ENCODE measurements around the gene WFS1.

WFS1 gene

GRCh38 chr4:6280365-6280996 is 10.8 kb downstream of the WFS1 start:
- H3K27ac ChIP-seq (ENCODE audit: low read depth, low read length) = no peak overlapping the region
- H3K4me1 ChIP-seq (ENCODE audit: control insufficient read depth, insufficient read depth, low read length) = peaks cover 31% of the 10 kb centered on the region
- no peaks in the 10 kb centered on the region for H3K36me3 ChIP-seq (ENCODE audit: control insufficient read depth, insufficient read depth, low read length)
- H3K4me3 ChIP-seq (ENCODE audit: low read length) = no peak overlapping the region
- H3K9ac ChIP-seq (ENCODE audit: low read length) = no peak overlapping the region
- no peaks in the 10 kb centered on the region for H3K27me3 ChIP-seq (ENCODE audit: control insufficient read depth, insufficient read depth, low read length)

GRCh38 chr4:6281436-6282313 is 12.0 kb downstream of the WFS1 start:
- H3K4me3 ChIP-seq (ENCODE audit: low read length) = no peak overlapping the region
- peaks cover 19% of the 10 kb centered on the region for H3K4me1 ChIP-seq (ENCODE audit: control insufficient read depth, insufficient read depth, low read length)
- H3K27ac ChIP-seq (ENCODE audit: low read depth, low read length) = peak overlapping the region; percentile 82
- H3K36me3 ChIP-seq (ENCODE audit: control insufficient read depth, insufficient read depth, low read length) = no peaks in the 10 kb centered on the region
- H3K27me3 ChIP-seq (ENCODE audit: control insufficient read depth, insufficient read depth, low read length) = no peaks in the 10 kb centered on the region
- no peak overlapping the region for H3K9ac ChIP-seq (ENCODE audit: low read length)

- no peaks in the 10 kb centered on the region for H3K27me3 ChIP-seq (ENCODE audit: control insufficient read depth, insufficient read depth, low read length)
- no peak overlapping the region for H3K4me3 ChIP-seq (ENCODE audit: low read length)
- H3K4me1 ChIP-seq (ENCODE audit: control insufficient read depth, insufficient read depth, low read length) = peaks cover 13% of the 10 kb centered on the region
- H3K9ac ChIP-seq (ENCODE audit: low read length) = no peak overlapping the region
- peak overlapping the region; percentile 82 for H3K27ac ChIP-seq (ENCODE audit: low read depth, low read length)
- H3K36me3 ChIP-seq (ENCODE audit: control insufficient read depth, insufficient read depth, low read length) = peaks cover 2% of the 10 kb centered on the region
Measured at GRCh38 chr4:6282314-6282771, 12.7 kb downstream of the WFS1 start.

DNA sequence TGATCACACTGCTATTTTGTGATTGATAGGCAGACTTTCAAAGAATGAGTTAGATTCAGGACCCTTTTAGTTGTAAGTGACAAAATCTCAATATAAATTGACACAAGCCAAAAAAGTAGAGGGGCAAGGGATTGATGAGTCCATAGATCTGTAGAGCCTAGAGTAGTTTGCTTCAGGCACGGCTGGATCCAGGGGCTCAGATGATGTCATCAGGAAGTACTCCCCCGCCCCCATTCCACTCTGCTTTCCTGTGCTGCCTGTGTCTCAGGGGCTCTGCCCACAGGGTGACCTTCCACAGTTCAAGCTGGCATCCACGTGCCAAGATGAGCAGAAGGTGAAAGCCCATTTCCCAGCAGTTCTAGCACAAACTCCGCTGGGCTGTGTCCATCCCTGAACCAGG is 13.6 kb downstream of the WFS1 start:
- Histone ChIP-seq H3K27me3 (ENCODE audit: control insufficient read depth, insufficient read depth, low read length) (no peaks in the 10 kb centered on the region), H3K4me1 (ENCODE audit: control insufficient read depth, insufficient read depth, low read length) (peaks cover 13% of the 10 kb centered on the region), H3K9ac (ENCODE audit: low read length) (no peak overlapping the region), H3K4me3 (ENCODE audit: low read length) (no peak overlapping the region), H3K36me3 (ENCODE audit: control insufficient read depth, insufficient read depth, low read length) (peaks cover 6% of the 10 kb centered on the region), H3K27ac (ENCODE audit: low read depth, low read length) (peak overlapping the region; percentile 82)

DNA sequence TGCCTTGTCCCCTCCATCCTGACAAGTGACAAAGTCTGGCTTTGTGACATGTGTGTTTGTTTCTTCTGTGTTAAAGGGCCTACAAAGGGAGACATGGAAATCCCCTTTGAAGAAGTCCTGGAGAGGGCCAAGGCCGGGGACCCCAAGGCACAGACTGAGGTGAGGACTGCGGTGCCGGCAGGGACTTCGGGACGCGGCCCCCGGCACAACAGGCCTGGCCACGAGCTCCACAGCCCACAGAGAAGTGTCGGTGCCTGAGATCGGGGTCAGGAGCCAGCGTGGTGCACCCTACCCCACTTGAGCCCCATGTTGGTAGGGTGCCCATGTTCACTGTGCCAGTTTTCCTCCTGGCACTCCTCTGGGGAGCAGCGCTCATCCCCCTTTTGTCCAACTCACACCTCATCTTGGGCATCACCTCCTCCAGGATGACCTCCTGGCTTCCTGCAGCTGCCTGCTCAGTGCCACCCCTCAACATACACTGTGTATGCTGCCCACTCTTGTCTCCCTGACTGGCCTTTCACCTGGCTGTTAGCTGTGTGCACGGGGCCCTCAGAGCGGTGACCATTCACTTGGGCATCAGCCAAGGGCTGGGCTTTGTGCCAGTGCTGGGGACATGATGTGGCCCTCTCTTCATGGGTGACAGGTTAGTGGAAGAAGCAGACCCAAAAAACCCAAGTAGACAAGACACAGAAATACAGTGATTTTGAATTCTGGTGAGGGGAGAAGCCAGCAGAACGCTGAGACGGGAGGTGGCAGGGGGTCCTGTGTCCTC is 17.6 kb downstream of the WFS1 start:
- H3K36me3 ChIP-seq (ENCODE audit: control insufficient read depth, insufficient read depth, low read length) = peaks cover 26% of the 10 kb centered on the region

DNA sequence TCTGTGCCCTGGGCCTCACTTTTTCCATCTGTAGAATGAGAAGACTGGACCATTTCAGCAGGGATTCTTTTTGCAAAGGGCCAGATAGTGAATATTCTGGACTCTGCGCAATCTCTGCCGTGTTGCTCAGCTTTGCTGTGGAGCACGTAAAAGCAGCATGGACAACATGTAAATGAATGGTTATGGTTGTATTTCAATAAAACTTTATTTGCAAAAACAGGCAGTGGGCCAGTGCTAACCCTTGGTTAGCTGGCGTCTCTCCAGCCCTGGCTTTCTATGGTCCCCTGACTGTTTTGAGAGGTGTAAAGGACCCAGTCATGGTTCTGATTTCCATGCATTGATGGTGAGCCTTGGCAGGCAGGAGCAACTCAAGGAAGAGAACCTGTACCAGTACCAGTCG is 18.7 kb downstream of the WFS1 start:
- Histone ChIP-seq H3K9ac (ENCODE audit: low read length) (no peak overlapping the region), H3K36me3 (ENCODE audit: control insufficient read depth, insufficient read depth, low read length) (peaks cover 26% of the 10 kb centered on the region), H3K4me1 (ENCODE audit: control insufficient read depth, insufficient read depth, low read length) (no peaks in the 10 kb centered on the region), H3K4me3 (ENCODE audit: low read length) (no peak overlapping the region), H3K27me3 (ENCODE audit: control insufficient read depth, insufficient read depth, low read length) (no peaks in the 10 kb centered on the region), H3K27ac (ENCODE audit: low read depth, low read length) (no peak overlapping the region)

More for the DNA sequence above, 17.6 kb downstream of the WFS1 start:
- H3K27ac ChIP-seq (ENCODE audit: low read depth, low read length) = no peak overlapping the region
- H3K27me3 ChIP-seq (ENCODE audit: control insufficient read depth, insufficient read depth, low read length) = no peaks in the 10 kb centered on the region
- peaks cover 3% of the 10 kb centered on the region for H3K4me1 ChIP-seq (ENCODE audit: control insufficient read depth, insufficient read depth, low read length)
- no peak overlapping the region for H3K4me3 ChIP-seq (ENCODE audit: low read length)
- no peak overlapping the region for H3K9ac ChIP-seq (ENCODE audit: low read length)

DNA sequence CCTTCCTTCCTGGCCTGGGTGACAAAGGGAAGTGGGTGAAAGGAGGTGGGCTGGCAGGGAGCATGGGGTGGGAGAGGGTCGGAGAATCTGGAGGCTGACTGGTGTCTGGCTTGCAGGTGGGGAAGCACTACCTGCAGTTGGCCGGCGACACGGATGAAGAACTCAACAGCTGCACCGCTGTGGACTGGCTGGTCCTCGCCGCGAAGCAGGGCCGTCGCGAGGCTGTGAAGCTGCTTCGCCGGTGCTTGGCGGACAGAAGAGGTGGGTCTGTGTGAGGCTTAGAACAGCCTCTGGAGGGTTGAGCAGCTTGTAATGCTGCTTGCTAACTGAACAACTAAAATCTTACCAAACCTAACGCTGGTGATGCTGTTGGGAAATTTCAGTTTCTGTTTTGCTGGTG is 19.2 kb downstream of the WFS1 start:
- Histone ChIP-seq H3K36me3 (ENCODE audit: control insufficient read depth, insufficient read depth, low read length) (peaks cover 26% of the 10 kb centered on the region), H3K4me1 (ENCODE audit: control insufficient read depth, insufficient read depth, low read length) (no peaks in the 10 kb centered on the region), H3K27ac (ENCODE audit: low read depth, low read length) (no peak overlapping the region)

DNA sequence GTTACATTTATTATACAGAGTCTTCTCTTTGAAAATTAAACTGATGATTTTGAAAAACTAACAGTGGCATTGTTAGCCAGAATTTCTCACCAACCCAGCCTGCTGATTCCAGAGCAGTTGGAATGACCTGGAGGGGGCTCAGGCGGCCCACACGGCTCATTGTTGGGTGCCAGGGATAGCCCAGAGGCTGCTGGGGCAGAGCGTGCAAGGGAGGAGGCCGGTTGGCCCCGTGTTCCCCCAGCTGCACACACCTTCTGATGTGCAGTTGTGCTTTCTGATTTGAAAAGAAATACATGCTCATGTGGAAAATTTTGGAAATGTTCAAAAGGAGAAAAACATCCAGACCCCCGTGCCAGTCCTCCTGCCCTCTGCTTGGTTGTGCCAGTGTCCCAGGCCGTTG is 20.6 kb downstream of the WFS1 start:
- no peak overlapping the region for H3K27ac ChIP-seq (ENCODE audit: low read depth, low read length)
- H3K36me3 ChIP-seq (ENCODE audit: control insufficient read depth, insufficient read depth, low read length) = peaks cover 26% of the 10 kb centered on the region
- no peak overlapping the region for H3K4me3 ChIP-seq (ENCODE audit: low read length)
- H3K4me1 ChIP-seq (ENCODE audit: control insufficient read depth, insufficient read depth, low read length) = no peaks in the 10 kb centered on the region
- H3K9ac ChIP-seq (ENCODE audit: low read length) = no peak overlapping the region
- no peaks in the 10 kb centered on the region for H3K27me3 ChIP-seq (ENCODE audit: control insufficient read depth, insufficient read depth, low read length)

More for the DNA sequence above, 19.2 kb downstream of the WFS1 start:
- H3K4me3 ChIP-seq (ENCODE audit: low read length) = no peak overlapping the region
- no peaks in the 10 kb centered on the region for H3K27me3 ChIP-seq (ENCODE audit: control insufficient read depth, insufficient read depth, low read length)
- no peak overlapping the region for H3K9ac ChIP-seq (ENCODE audit: low read length)

DNA sequence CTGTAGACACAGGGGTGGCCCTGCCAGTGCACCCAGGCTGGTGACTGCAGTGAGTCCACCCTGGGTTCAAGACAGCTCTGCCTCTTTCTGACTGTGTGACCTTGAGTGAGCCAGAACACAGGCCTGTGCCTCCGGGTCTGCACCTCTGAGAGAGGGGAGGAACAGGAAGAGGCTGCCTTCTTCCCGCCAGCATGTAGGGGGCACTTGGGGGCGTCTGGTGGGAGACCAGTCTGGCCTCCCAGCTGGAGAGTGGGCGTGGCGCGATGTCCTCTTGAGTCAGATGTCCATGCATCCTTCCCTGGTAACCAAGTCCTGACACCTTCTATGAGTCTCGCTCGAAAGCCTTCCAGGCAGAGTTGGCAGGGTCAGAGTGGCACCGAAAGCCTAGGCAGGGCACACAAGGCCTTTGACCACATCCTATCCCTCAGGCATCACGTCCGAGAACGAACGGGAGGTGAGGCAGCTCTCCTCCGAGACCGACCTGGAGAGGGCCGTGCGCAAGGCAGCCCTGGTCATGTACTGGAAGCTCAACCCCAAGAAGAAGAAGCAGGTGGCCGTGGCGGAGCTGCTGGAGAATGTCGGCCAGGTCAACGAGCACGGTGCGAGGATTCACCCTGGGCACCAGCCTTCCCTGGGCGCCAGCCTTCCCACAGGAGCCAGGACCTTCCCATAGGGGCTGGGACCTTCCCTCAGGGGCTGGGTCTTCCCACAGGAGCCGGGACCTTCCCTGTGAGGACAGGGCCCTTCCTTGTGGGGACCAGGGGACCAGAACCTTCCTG is 21.3 kb downstream of the WFS1 start:
- no peak overlapping the region for H3K9ac ChIP-seq (ENCODE audit: low read length)
- H3K4me1 ChIP-seq (ENCODE audit: control insufficient read depth, insufficient read depth, low read length) = no peaks in the 10 kb centered on the region
- H3K4me3 ChIP-seq (ENCODE audit: low read length) = no peak overlapping the region
- H3K36me3 ChIP-seq (ENCODE audit: control insufficient read depth, insufficient read depth, low read length) = peaks cover 30% of the 10 kb centered on the region
- H3K27ac ChIP-seq (ENCODE audit: low read depth, low read length) = no peak overlapping the region
- no peaks in the 10 kb centered on the region for H3K27me3 ChIP-seq (ENCODE audit: control insufficient read depth, insufficient read depth, low read length)

GRCh38 chr4:6291784-6292297 is 22.2 kb downstream of the WFS1 start:
- Histone ChIP-seq H3K36me3 (ENCODE audit: control insufficient read depth, insufficient read depth, low read length) (peaks cover 33% of the 10 kb centered on the region), H3K4me3 (ENCODE audit: low read length) (no peak overlapping the region), H3K9ac (ENCODE audit: low read length) (no peak overlapping the region), H3K27ac (ENCODE audit: low read depth, low read length) (no peak overlapping the region), H3K27me3 (ENCODE audit: control insufficient read depth, insufficient read depth, low read length) (no peaks in the 10 kb centered on the region), H3K4me1 (ENCODE audit: control insufficient read depth, insufficient read depth, low read length) (no peaks in the 10 kb centered on the region)

- no peak overlapping the region for H3K27ac ChIP-seq (ENCODE audit: low read depth, low read length)
- H3K9ac ChIP-seq (ENCODE audit: low read length) = no peak overlapping the region
- no peaks in the 10 kb centered on the region for H3K27me3 ChIP-seq (ENCODE audit: control insufficient read depth, insufficient read depth, low read length)
- no peaks in the 10 kb centered on the region for H3K4me1 ChIP-seq (ENCODE audit: control insufficient read depth, insufficient read depth, low read length)
- H3K4me3 ChIP-seq (ENCODE audit: low read length) = no peak overlapping the region
- peaks cover 28% of the 10 kb centered on the region for H3K36me3 ChIP-seq (ENCODE audit: control insufficient read depth, insufficient read depth, low read length)
Measured at GRCh38 chr4:6292376-6293096, 22.9 kb downstream of the WFS1 start.

All from rectal smooth muscle tissue (tissue), 1 donor.